GM18519 (cell line): ENCODE data around the gene UBTD1.

Experiments
- ATAC-seq: cut with Tn5 transposase; IDR thresholded peaks from one replicate; pipeline ENCODE4 v1.9.1; 2021; ENCODE audit warnings: mild to moderate bottlenecking, moderate library complexity; ENCODE audit not compliant: unreplicated experiment, low FRiP score

Gene UBTD1

DNA sequence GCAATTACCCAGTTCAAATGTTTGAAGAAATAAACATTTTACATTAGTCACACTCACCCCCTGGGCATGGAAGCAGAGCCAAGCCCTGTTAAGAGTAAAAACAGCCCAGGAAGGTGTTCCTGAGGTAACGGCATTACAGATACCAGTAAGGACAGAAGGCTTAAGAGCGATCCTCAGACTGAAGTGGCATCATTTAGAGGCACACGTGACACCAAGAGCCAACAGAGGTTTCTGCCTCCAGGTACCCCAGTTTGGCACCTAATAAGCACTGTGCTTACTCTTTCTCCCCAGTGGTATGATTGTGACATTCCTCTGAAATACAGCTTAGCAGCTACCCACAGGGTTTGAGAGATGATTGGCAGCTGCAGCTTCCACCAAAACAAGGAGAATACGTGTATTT lies 17.7 kb upstream of the UBTD1 start:
- no peak for ATAC-seq

DNA sequence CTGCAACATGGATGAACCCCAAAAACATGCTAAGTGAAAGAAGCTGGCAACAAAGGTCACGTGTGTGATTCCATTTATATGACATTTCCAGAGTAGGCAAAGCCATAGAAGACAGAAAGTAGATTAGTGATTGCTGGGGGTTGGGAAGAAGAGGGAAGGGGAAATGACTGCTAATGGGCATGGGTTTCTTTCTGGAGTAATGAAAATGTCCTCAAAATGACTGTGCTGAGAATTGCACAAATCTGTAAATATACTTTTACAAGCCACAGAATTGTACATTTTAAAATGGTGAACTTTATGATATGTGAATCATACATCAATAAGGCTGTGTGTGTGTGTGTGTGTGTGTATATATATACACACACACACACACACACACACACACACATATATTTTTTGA lies 16.3 kb upstream of the UBTD1 start:
- no peak for ATAC-seq

GRCh38 chr10:97483506-97483905 lies 15.2 kb upstream of the UBTD1 start:
- no peak for ATAC-seq

- no peak for ATAC-seq
These were observed 14.8 kb upstream of the UBTD1 start for GRCh38 chr10:97483921-97484320.

- no peak for ATAC-seq
These were observed 13.0 kb upstream of the UBTD1 start for GRCh38 chr10:97485647-97486281.

GRCh38 chr10:97490592-97490991 lies 8.1 kb upstream of the UBTD1 start:
- no peak for ATAC-seq

DNA sequence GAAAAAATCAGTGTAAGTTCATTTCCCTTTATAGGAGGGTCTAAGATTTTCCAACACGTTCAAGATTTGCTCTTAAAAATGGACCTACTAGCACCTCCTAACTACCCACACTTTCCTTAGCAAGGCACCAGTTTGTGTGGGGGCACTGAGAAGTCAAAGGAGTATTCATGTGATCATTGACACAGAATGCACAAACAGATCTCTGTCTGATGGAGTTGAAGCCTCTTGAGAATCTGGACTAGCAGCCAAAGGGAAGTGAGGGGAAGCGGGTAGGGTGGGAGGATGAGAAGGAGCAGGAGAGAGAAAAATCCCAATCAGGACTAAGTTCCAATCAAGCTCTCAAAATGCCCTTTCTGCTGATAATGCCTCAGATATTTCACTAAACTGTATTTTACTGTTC lies 4.6 kb upstream of the UBTD1 start:
- ATAC-seq, result no peak

- no peak for ATAC-seq
These were observed 3.7 kb upstream of the UBTD1 start for GRCh38 chr10:97494863-97495506.

- peak; percentile 21 for ATAC-seq
These were observed 1.1 kb upstream of the UBTD1 start for GRCh38 chr10:97497572-97498075.

- peak; percentile 80 for ATAC-seq
These were observed 466 bp upstream of the UBTD1 start, which contains the start of gene MMS19 for GRCh38 chr10:97498076-97498840. Gene MMS19 (minus strand): TSS chr10:97498422. CDS start chr10:97498384, 38 bp downstream.

DNA sequence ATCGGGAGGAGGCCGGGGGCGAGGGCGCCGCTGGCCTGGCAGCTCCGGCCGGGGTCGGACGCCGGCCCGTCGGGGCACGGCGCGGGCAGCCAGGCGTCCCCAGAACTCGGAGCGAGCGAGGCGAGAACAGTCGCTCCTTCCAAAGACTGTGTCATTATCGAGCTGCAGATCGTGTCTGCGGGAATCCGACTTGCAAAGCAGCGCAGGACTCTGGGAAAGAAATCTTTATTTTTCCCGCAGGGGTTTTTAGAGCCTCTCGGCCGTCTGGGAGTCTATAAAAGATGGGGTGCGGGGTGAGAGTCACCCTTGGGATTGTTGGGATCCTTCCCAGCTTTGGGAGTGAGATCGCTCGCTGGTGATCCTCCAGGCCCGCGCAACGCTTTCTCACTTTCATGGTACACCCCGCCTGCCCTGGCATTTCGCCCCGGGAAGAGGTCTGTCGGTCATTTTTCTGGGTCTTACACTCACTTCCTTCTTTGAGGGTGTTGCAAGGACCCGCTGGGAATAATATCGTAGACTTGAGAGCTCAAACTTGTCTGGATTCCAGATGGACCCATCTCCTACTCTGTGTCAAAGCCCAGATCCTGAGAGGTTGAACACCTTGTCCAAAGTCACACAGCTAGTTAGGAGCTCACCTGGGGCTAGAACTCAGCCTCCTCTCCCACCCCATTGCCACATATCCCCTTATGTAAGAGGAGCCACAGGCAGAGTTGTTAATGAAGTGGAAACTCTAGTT lies 1.0 kb downstream of the UBTD1 start:
- ATAC-seq, result no peak

GRCh38 chr10:97500297-97500575 lies 1.5 kb downstream of the UBTD1 start:
- ATAC-seq, result no peak

- ATAC-seq, result no peak
These were observed 4.2 kb downstream of the UBTD1 start for GRCh38 chr10:97502916-97503315.

DNA sequence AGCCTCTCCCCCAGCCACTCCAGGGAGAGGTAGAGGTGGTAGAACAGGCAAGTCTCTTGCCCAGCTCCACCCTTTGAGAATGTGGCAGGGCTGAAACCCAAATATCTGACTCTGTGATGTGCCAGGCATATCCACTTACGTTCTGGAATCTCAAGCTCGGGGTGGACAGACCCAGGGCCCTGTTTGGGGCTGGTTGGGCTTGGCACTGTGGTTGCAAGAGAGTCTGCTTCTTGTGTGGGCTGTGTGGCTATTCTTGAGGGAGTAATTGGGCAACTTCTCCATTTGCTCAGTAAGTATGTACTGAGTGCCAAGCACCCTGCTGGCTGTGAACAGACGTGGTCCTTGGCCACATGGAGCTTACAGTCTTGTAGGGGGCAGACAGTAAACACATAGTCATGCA lies 4.7 kb downstream of the UBTD1 start:
- ATAC-seq, result no peak

GRCh38 chr10:97505152-97505551 lies 6.4 kb downstream of the UBTD1 start:
- ATAC-seq, result no peak

DNA sequence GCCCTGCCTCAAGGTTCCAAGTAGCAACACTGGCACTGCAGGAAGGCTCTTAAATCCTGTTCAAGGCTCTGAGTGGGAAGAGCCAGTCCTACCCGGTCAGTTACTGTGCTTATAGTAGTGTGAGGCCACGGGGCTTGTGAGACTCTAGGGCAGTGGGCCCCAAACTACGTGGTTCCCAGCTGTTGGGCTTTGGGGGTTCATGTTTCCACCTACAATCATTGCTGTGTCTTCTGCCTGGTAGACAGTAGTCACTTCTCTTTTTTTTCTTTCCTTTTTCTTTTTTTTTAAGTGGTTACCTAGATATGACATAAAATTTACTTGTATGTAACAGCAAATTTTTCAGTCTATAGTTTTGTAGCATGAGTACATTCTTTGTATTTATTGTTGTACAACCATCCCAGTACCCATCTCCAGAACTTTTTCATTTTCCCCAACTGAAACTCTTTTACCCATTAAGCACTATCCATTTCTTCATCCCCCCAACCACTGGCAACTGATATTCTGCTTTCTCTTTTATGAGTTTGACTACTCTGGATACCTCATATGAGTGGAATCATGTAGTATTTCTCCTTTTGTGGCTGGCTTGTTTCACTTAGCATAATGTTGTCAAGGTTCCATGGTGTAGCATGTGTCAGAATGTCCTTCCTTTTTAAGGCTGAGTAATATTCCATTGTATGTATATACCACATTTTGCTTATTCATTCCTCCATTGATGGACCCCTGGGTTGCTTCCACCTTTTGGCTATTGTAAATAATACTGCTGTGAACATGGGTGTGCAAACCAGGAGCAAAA lies 7.7 kb downstream of the UBTD1 start:
- ATAC-seq, result no peak

- no peak for ATAC-seq
These were observed 9.6 kb downstream of the UBTD1 start for GRCh38 chr10:97508342-97508741.

DNA sequence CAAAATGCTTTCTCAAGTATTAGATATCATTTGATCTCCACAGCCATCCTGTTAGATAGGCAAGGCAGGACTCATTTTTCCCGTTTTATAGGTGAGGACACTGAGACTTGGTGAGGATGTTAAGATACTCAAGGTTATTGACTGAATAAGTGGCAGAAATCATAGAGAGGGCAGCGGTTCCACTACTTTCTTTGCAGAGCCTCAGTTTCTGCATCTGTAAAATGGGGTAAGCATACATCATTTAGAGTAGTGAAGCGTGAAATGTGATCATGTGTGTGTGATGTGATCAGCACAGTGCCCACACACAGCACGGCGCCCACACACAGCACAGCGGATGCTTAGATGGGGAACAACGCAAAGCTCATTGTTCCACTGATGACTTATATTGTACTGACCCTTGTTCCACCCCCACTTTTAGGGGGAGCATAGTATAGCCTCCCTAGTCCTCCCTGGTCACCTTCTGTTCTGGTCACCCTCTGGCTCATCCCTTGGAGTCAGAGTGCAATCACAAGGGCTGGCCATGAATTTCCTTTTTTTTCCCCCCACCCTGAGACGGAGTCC lies 10.5 kb downstream of the UBTD1 start:
- ATAC-seq, result no peak

GRCh38 chr10:97510686-97511085 lies 12.0 kb downstream of the UBTD1 start:
- no peak for ATAC-seq
